Transverse colon (tissue), 4 donors: ENCODE data around the gene CASTOR1.

ENCODE experiments used
- CTCF ChIP-seq, 5 experiments: fragments of 200-600 bp in 3 of 5; fragments of 450-650 bp in 2 of 5; sonication (generic) in 3 of 5; IDR thresholded peaks; 1 replicate in 2 of 5; 2 replicates in 3 of 5; pipeline ENCODE4 v1.5.1; 2016 to 2017; ENCODE audit warnings: antibody characterized with exemption in 5 of 5, inconsistent platforms in 3 of 5, mild to moderate bottlenecking in 2 of 5, moderate library complexity in 1 of 5
- POLR2A ChIP-seq: fragments of 450-650 bp; IDR thresholded peaks from one replicate; pipeline ENCODE4 v1.6.1; 2016; ENCODE audit warnings: antibody characterized with exemption, mild to moderate bottlenecking, moderate library complexity
- POLR2AphosphoS5 ChIP-seq, 3 donors: sonication (generic); formaldehyde crosslinking; IDR thresholded peaks; one replicate each; pipeline ENCODE4 v1.6.1; 2016; ENCODE audit warnings: antibody characterized with exemption in 3 of 3

GRCh38 chr22:30294830-30295229 lies 5.5 kb upstream of the CASTOR1 start:
- no peak for TF ChIP-seq CTCF (IDR thresholded peaks at IDR 0.05)
- TF ChIP-seq POLR2AphosphoS5 (IDR thresholded peaks at IDR 0.05), result no peak
- no peak for TF ChIP-seq POLR2A
